Fibroblast of villous mesenchyme (primary cell): ENCODE measurements around the gene SLC25A33. TPM values are rescaled to one million over a fixed set of nuclear protein-coding genes. Genes with fewer than 3 reads are reported as not detected.

Source experiments
- DNase-seq: peaks from one replicate; pipeline ENCODE4 v3.0.0-alpha.2; 2010; ENCODE audit warnings: low read depth
- H3K4me3 ChIP-seq: 2 replicates; pipeline ENCODE4 v1.5.1; 2011; ENCODE audit warnings: low read depth, mild to moderate bottlenecking, low read length
- total RNA-seq: library from RNA; depleted of rRNA; stranded (reverse); fragments of >200 nt; gene quantifications from 2 replicates; pipeline ENCODE4 v1.2.3, GENCODE V29; 2012
- TF ChIP-seq, protein P1 (sequence below): IDR thresholded peaks from 2 replicates; pipeline ENCODE4 v1.5.1; 2012; ENCODE audit warnings: low read depth, mild to moderate bottlenecking, low read length; ENCODE audit not compliant: insufficient read depth

SLC25A33 gene
- total RNA-seq, 1 donor = 6.5 TPM

DNA sequence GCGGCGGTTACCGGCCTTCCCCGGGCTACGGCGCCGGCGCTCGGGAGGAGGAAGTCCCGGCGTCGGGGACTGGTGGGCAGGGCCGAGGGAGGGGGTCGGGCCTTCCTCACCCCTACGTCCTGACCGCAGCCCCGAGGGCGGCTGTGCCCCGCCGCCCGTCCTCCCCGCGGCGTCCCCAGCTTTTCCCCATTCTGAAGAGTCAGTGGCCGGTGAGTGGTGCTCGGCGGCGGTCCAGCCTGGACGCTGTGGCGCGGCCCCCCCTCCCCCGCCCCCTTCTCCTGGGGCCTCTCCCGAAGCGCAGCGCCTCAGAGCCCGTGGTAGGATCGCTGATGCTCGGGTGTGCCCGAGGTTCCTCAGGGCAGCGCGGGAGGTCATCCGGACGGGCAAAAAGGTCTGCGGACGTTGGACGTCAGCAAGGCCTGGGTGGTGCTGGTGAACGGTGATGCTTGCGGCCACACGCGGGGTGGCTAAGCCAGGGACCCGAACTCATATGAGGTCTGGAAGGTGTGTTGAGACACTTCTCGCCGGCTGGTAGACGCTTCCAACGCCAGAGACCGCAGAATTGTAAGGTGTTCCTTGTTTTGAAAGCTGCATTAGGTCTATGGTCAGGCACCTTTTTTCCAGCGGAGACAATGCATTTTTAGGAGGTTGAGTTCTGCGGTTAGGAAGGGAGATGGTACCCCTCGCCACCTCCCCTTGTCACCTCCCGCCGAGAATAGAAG lies 725 bp downstream of the SLC25A33 start:
- H3K4me3 ChIP-seq = peak overlapping the region; percentile 78
- peak; percentile 59 for DNase-seq
- TF ChIP-seq, protein P1, sequence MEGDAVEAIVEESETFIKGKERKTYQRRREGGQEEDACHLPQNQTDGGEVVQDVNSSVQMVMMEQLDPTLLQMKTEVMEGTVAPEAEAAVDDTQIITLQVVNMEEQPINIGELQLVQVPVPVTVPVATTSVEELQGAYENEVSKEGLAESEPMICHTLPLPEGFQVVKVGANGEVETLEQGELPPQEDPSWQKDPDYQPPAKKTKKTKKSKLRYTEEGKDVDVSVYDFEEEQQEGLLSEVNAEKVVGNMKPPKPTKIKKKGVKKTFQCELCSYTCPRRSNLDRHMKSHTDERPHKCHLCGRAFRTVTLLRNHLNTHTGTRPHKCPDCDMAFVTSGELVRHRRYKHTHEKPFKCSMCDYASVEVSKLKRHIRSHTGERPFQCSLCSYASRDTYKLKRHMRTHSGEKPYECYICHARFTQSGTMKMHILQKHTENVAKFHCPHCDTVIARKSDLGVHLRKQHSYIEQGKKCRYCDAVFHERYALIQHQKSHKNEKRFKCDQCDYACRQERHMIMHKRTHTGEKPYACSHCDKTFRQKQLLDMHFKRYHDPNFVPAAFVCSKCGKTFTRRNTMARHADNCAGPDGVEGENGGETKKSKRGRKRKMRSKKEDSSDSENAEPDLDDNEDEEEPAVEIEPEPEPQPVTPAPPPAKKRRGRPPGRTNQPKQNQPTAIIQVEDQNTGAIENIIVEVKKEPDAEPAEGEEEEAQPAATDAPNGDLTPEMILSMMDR = no peak

DNA sequence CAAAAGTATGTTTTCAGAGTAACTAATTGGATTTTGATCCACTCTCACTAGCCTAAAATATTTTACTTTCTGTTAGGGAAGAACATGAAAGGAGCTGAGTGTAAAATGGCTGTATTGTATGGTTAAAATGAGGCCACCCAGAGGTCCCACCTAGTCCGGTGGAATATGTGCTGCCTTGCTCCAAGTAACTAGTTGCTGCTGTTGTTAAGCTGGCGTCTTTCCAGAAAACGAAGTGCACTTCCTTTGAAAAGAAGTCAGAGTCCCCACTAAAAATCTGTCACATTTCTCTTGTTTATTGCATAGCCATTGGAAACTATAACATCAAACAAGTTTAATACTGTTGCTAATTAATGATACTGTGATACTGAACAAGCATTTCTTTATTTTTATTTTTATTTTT lies 3.2 kb downstream of the SLC25A33 start:
- H3K4me3 ChIP-seq = no peak overlapping the region
- DNase-seq = peak; percentile 61
- TF ChIP-seq, protein P1 = no peak

DNA sequence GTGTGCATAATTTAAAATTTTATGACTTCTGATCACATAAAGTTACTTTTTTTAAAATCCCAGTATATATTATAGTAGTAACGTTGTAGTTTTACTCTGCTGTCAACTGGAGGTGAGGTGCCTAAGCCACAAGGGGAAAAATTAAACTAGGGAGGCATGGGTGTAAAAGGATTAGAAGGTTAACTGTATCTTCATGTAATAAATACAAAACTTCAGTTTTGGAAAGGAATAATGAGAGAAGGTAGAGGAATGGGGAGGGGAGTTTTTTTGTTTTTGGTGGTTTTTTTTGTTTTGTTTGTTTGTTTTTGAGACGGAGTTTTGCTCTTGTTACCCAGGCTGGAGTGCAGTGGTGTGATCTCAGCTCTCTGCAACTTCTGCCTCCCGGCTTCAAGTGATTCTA lies 5.7 kb downstream of the SLC25A33 start:
- no peak for DNase-seq
- TF ChIP-seq, protein P1 = no peak

DNA sequence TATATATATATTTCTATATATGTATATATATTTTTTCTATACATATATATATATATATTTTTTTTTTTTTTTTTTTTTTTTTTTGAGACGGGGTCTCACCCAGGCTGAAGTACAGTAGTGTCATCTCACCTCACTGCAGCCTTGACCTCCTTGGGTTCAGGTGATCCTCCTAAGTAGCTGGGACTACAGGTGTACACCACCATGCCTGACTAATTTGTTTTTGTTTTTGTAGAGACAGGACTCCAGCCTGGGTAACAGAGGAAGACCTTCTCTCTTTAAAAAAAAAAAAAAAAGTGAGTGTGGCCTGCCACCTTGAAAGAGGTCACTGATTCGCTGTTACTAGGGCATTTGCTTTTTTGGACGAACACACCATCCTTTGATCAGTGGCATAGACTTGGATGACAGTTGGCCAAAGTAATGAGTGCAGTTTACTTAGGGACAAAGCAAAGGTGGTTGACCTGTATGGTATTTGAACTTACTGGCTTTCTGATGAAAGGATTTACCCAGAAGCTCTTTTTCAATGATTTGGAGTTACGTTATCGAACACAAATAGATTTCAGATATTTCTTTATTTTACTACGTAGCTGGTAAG lies 10.8 kb downstream of the SLC25A33 start:
- no peak overlapping the region for H3K4me3 ChIP-seq
- TF ChIP-seq, protein P1 = no peak
- no peak for DNase-seq

More for the DNA sequence above, 5.7 kb downstream of the SLC25A33 start:
- H3K4me3 ChIP-seq = no peak overlapping the region

DNA sequence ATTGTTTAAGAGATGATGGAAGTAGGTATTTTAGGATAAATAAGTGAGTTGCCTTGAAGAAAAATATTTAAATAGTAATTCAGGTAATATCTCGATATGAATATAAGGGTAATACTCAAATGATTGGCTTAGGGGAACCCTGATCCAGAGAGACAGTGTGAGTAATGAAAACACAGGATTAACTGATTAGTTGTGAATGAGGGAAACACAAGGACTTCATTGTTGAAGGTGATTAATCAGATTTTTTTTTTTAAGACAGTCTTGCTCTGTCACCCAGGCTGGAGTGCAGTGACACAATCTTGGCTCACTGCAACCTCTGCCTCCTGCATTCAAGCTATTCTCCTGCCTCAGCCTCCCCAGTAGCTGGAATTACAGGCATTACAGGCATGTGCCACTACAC lies 12.7 kb downstream of the SLC25A33 start:
- DNase-seq = no peak
- no peak overlapping the region for H3K4me3 ChIP-seq
- TF ChIP-seq, protein P1 = no peak

DNA sequence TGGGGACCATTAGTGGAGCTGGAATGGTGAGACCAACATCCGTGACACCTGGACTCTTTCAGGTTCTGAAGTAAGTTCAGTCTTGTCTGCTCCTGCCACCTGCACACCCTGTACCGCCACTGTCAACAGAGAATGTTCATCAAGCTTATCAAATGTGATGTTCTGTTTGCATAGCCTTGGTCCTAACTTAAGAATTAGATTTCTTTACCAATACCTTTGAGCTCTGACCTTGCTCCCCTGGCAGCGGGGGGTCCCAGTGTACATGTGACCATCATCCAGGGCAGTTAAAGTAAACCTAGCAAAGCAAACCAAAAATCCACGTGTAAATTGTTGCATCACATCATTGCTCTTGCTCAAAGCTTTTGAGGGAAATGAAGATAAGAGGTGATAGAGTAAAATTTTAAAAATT lies 14.5 kb downstream of the SLC25A33 start:
- TF ChIP-seq, protein P1 = no peak
- no peak overlapping the region for H3K4me3 ChIP-seq
- DNase-seq = no peak
